ENCODE data around the gene YY1.

The YY1 gene

GRCh38 chr14:100312877-100313400 lies 74.0 kb downstream of the YY1 start:
- H3K27ac ChIP-seq: no peak overlapping the region
- TF ChIP-seq ZFX (IDR thresholded peaks at IDR 0.05) (no peak), CTCF (conservative IDR thresholded peaks at IDR 0.05) (no peak)

DNA sequence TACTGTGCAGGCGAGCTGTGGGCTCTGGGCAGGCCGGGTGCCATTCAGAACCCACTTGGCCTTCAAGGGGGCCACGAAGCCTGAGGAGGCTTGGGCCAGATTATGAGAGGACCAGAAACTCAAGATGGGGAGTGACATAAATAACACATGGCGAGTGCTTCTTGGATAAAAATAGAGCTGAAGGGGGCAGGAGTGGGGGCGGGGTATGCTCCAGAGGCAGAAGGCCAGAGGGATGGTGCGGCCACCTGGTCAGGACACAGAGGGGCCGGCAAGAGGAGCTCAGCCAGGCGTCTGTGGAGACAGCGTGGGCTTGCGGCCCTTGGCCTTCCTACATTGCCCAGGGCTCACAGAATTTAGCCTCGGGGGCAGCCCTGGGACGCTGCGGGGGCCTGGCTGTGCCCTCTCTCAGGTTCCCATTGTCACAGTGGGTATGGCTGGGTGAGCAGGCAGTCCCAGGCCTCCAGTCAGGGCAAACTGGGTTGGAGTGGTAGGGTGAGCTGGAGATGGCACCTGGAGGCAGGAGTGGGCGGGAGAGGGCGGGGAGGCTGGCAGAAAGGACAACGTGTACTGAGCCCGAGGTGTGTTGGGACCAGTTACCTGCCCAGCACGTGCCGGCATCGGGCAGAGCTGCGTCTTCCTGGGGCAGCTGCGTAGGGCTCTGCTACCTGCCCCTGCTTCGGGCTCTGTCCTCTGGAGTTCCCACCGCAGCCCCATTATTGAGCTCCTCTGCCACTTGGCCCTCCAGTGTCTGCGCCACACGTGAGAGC lies 74.7 kb downstream of the YY1 start:
- H3K27ac ChIP-seq: no peak overlapping the region
- TF ChIP-seq ZFX (IDR thresholded peaks at IDR 0.05): no peak
- no peak for TF ChIP-seq CTCF (conservative IDR thresholded peaks at IDR 0.05)

GRCh38 chr14:100314724-100315123 lies 75.8 kb downstream of the YY1 start:
- TF ChIP-seq CTCF (conservative IDR thresholded peaks at IDR 0.05) (no peak), ZFX (IDR thresholded peaks at IDR 0.05) (no peak)
- no peak overlapping the region for H3K27ac ChIP-seq

- no peak for TF ChIP-seq ZFX (IDR thresholded peaks at IDR 0.05)
- TF ChIP-seq CTCF (conservative IDR thresholded peaks at IDR 0.05): no peak
- H3K27ac ChIP-seq: no peak overlapping the region
These were observed 78.4 kb downstream of the YY1 start for GRCh38 chr14:100317389-100317788.

- H3K27ac ChIP-seq: no peak overlapping the region
- TF ChIP-seq ZFX (IDR thresholded peaks at IDR 0.05): no peak
- no peak for TF ChIP-seq CTCF (conservative IDR thresholded peaks at IDR 0.05)
These were observed 79.2 kb downstream of the YY1 start for GRCh38 chr14:100317912-100318808.

DNA sequence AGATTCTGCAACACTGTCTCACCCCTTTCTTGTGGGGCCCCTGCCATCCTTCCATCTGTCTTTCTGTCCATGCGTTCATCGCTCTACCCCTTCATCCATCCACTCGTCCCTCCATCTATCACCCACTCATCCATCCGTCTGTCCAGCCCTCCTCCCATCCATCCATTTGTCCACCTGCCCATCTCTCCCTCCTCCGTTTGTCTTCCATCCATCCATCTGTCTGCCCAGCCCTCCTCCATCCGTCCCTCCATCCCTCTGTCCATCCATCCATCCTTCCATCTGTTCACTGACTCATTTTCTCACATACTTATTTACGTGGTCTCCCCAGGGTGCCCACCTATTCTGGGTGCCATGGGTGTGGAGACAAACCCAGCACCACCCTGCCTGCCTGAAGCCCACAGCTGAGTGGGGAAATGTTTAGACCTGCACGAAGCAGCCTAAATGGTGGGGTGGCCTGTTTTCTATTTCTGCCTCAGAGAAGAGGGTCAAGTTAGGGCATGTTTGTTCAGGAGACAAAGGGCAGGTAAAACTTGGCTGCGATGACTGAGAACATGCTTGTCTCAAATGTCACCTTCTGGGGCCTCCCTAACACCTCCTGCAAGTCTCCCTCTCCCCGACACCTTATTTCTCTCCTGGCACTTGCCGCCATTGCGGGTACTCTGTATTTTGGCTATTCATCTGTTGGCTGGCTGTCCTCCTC lies 81.4 kb downstream of the YY1 start:
- no peak overlapping the region for H3K27ac ChIP-seq
- TF ChIP-seq ZFX (IDR thresholded peaks at IDR 0.05): no peak
- no peak for TF ChIP-seq CTCF (conservative IDR thresholded peaks at IDR 0.05)

Measured in C4-2B (cell line).